H1 (cell line): ENCODE data around the gene ACTBL2. TPM values are rescaled to one million over a fixed set of nuclear protein-coding genes. Genes with fewer than 3 reads are reported as not detected.

Source experiments
- CTCF ChIA-PET: fragments of 300-600 bp; sonication (Branson Sonifier 250); formaldehyde crosslinking; loops from one replicate; lab custom pipeline; 2021; ENCODE audit not compliant: partially characterized antibody; lab: Charles Lee
- POLR2A ChIA-PET: fragments of 300-600 bp; sonication (Branson Sonifier 250); formaldehyde crosslinking; loops from one replicate; lab custom pipeline; 2021; ENCODE audit warnings: inconsistent platforms; ENCODE audit not compliant: partially characterized antibody; lab: Charles Lee
- DNase-seq, 2 experiments: peaks; one replicate each; pipeline versions ENCODE4 v3.0.0 to v3.0.0-alpha.2; 2010 to 2022; ENCODE audit warnings: low spot score in 2 of 2, low read depth in 1 of 2, mixed read lengths in 1 of 2
- FAIRE-seq: peaks from 2 replicates; lab custom pipeline; 2011; peaks lifted over from hg19 to GRCh38; lab: Jason Lieb, UNC
- H2AFZ ChIP-seq: 2 replicates; pipeline ENCODE4 v1.8.1; 2012; ENCODE audit warnings: low read length, inconsistent platforms
- H2AK5ac ChIP-seq: 2 replicates; pipeline ENCODE4 v1.6.1; 2013; ENCODE audit warnings: low read depth, low read length
- H2BK120ac ChIP-seq: replicated peaks from 2 replicates; pipeline ENCODE3; 2013; ENCODE audit warnings: low read depth, low read length, inconsistent platforms
- H2BK12ac ChIP-seq: 2 replicates; pipeline ENCODE4 v1.6.1; 2013; ENCODE audit warnings: low read depth, low read length
- H2BK15ac ChIP-seq: 2 replicates; pipeline ENCODE4 v1.6.1; 2013; ENCODE audit warnings: low read length
- H2BK20ac ChIP-seq: 2 replicates; pipeline ENCODE4 v1.6.1; 2013; ENCODE audit warnings: low read length
- H2BK5ac ChIP-seq: 2 replicates; pipeline ENCODE4 v1.6.1; 2013; ENCODE audit warnings: low read depth, low read length
- H3K14ac ChIP-seq: 2 replicates; pipeline ENCODE4 v1.6.1; 2013; ENCODE audit warnings: inconsistent platforms; ENCODE audit not compliant: insufficient read length
- H3K18ac ChIP-seq: 2 replicates; pipeline ENCODE4 v1.6.1; 2013; ENCODE audit warnings: low read length; ENCODE audit errors: extremely low read depth
- H3K23ac ChIP-seq: 2 replicates; pipeline ENCODE4 v1.6.1; 2013; ENCODE audit warnings: inconsistent platforms; ENCODE audit not compliant: insufficient read length
- H3K23me2 ChIP-seq: 2 replicates; pipeline ENCODE4 v1.6.1; 2013; ENCODE audit warnings: low read depth, low read length
- H3K27ac ChIP-seq: 2 replicates; pipeline ENCODE4 v1.6.1; 2011; ENCODE audit warnings: low read depth, low read length, inconsistent platforms
- H3K27me3 ChIP-seq, 4 experiments: replicated peaks in 1 of 4; 1 replicate in 1 of 4; 2 replicates in 3 of 4; pipeline versions ENCODE4 v1.6.1 to v1.8.1; 2011 to 2013; ENCODE audit warnings: low read length in 3 of 4, mild to moderate bottlenecking in 3 of 4, inconsistent platforms in 2 of 4, mixed read lengths in 2 of 4, moderate library complexity in 1 of 4; ENCODE audit not compliant: control insufficient read depth in 3 of 4, insufficient read depth in 3 of 4; ENCODE audit errors: extremely low read depth in 1 of 4
- H3K36me3 ChIP-seq, 4 experiments: 2 replicates each; pipeline versions ENCODE4 v1.6.1 to v1.8.1; 2011 to 2013; ENCODE audit warnings: mild to moderate bottlenecking in 4 of 4, low read length in 3 of 4, moderate library complexity in 2 of 4, control low read depth in 1 of 4, inconsistent platforms in 1 of 4; ENCODE audit not compliant: insufficient read depth in 4 of 4, control insufficient read depth in 2 of 4
- H3K4ac ChIP-seq: replicated peaks from 2 replicates; pipeline ENCODE3; 2013; ENCODE audit warnings: low read length, low read depth, mixed read lengths, inconsistent platforms; ENCODE audit not compliant: insufficient read length
- H3K4me1 ChIP-seq, 4 experiments: replicated peaks in 1 of 4; 1 replicate in 1 of 4; 2 replicates in 3 of 4; pipeline versions ENCODE4 v1.6.1 to v1.8.1; 2011 to 2013; ENCODE audit warnings: low read length in 3 of 4, inconsistent platforms in 2 of 4, mixed read lengths in 1 of 4; ENCODE audit not compliant: insufficient read depth in 4 of 4, control insufficient read depth in 3 of 4
- H3K4me2 ChIP-seq, 2 experiments: 2 replicates each; pipeline versions ENCODE4 v1.6.1 to v1.8.1; 2011 to 2013; ENCODE audit warnings: low read depth in 2 of 2, low read length in 2 of 2, control low read depth in 1 of 2, inconsistent platforms in 1 of 2, mild to moderate bottlenecking in 1 of 2; ENCODE audit not compliant: insufficient read depth in 1 of 2
- H3K4me3 ChIP-seq, 4 experiments: fragments of 200-600, 300-600 bp in 1 of 4; sonication (generic), shearing (Covaris generic), sonication (Bioruptor Twin) in 1 of 4; 2 replicates each; pipeline versions ENCODE4 v1.5.1 to v1.8.1; 2011 to 2016; ENCODE audit warnings: low read length in 4 of 4, low read depth in 3 of 4, control low read depth in 2 of 4, inconsistent platforms in 2 of 4, mild to moderate bottlenecking in 2 of 4, mixed read lengths in 1 of 4, moderate library complexity in 1 of 4; ENCODE audit not compliant: insufficient read depth in 2 of 4; ENCODE audit errors: extremely low read depth in 1 of 4
- H3K56ac ChIP-seq: replicated peaks from 2 replicates; pipeline ENCODE3; 2013; ENCODE audit warnings: low read depth, mild to moderate bottlenecking, mixed read lengths, low read length, inconsistent platforms; ENCODE audit not compliant: insufficient read length
- H3K79me1 ChIP-seq: 2 replicates; pipeline ENCODE4 v1.6.1; 2013; ENCODE audit warnings: low read depth, low read length, control low read depth
- H3K79me2 ChIP-seq, 2 experiments: 2 replicates each; pipeline versions ENCODE4 v1.6.1 to v1.8.1; 2012 to 2013; ENCODE audit warnings: low read length in 2 of 2, mild to moderate bottlenecking in 2 of 2, inconsistent platforms in 1 of 2; ENCODE audit not compliant: insufficient read depth in 2 of 2, control insufficient read depth in 1 of 2
- H3K9ac ChIP-seq, 4 experiments: replicated peaks in 1 of 4; 1 replicate in 1 of 4; 2 replicates in 3 of 4; pipeline versions ENCODE4 v1.6.1 to v1.8.1; 2011 to 2013; ENCODE audit warnings: low read depth in 3 of 4, low read length in 3 of 4, control low read depth in 2 of 4, mild to moderate bottlenecking in 2 of 4, moderate library complexity in 2 of 4, inconsistent platforms in 1 of 4; ENCODE audit errors: extremely low read depth in 1 of 4
- H3K9me3 ChIP-seq, 2 experiments: 2 replicates each; pipeline versions ENCODE4 v1.6.1 to v1.8.1; 2012 to 2013; ENCODE audit warnings: mild to moderate bottlenecking in 2 of 2, moderate library complexity in 2 of 2, control low read depth in 1 of 2, inconsistent platforms in 1 of 2, low read depth in 1 of 2, low read length in 1 of 2, mixed read lengths in 1 of 2; ENCODE audit not compliant: insufficient read depth in 2 of 2
- H4K20me1 ChIP-seq, 2 experiments: replicated peaks in 1 of 2; 2 replicates each; pipeline versions ENCODE3 to v1.8.1; 2011 to 2013; ENCODE audit warnings: inconsistent platforms in 2 of 2, low read length in 2 of 2, mild to moderate bottlenecking in 1 of 2; ENCODE audit not compliant: insufficient read depth in 2 of 2, control insufficient read depth in 1 of 2
- H4K5ac ChIP-seq: 2 replicates; pipeline ENCODE4 v1.6.1; 2013; ENCODE audit warnings: low read length, low read depth, mixed read lengths, inconsistent platforms; ENCODE audit not compliant: insufficient read length
- H4K8ac ChIP-seq: 2 replicates; pipeline ENCODE4 v1.8.0; 2013; ENCODE audit warnings: mild to moderate bottlenecking, moderate library complexity, low read length, inconsistent platforms; ENCODE audit not compliant: insufficient read depth; ENCODE audit errors: extremely low read depth
- H4K91ac ChIP-seq: replicated peaks from 2 replicates; pipeline ENCODE3; 2013; ENCODE audit warnings: low read length, mixed read lengths, inconsistent platforms; ENCODE audit not compliant: insufficient read length
- CEBPB ChIP-seq: IDR thresholded peaks from 2 replicates; pipeline ENCODE4 v1.6.1; 2012; ENCODE audit warnings: low read depth, low read length
- CHD2 ChIP-seq: IDR thresholded peaks from 2 replicates; pipeline ENCODE4 v1.6.1; 2012; ENCODE audit warnings: low read length, improper control_type of control experiment
- EGR1 ChIP-seq: IDR thresholded peaks from 2 replicates; pipeline ENCODE4 v1.6.1; 2011; ENCODE audit warnings: low read depth, low read length, borderline replicate concordance
- GTF2F1 ChIP-seq: IDR thresholded peaks from 2 replicates; pipeline ENCODE4 v1.6.1; 2012; ENCODE audit warnings: low read depth, low read length, improper control_type of control experiment, borderline replicate concordance
- HDAC6 ChIP-seq: IDR thresholded peaks from one replicate; pipeline ENCODE4 v1.7.1; 2012; ENCODE audit warnings: low read depth, mild to moderate bottlenecking, inconsistent platforms, low read length, moderate library complexity
- KDM1A ChIP-seq: fragments of 200-600, 300-600 bp; sonication (generic); IDR thresholded peaks from 2 replicates; pipeline ENCODE4 v1.7.1; 2016; ENCODE audit warnings: mild to moderate bottlenecking, low read length, borderline replicate concordance
- MAFK ChIP-seq: IDR thresholded peaks from 2 replicates; pipeline ENCODE4 v1.6.1; 2012; ENCODE audit warnings: low read depth, mild to moderate bottlenecking, improper control_type of control experiment, low read length
- POLR2A ChIP-seq, 2 experiments: IDR thresholded peaks; 1 replicate in 1 of 2; 2 replicates in 1 of 2; pipeline ENCODE4 v1.6.1; 2011; ENCODE audit warnings: low read depth in 2 of 2, low read length in 2 of 2, mild to moderate bottlenecking in 2 of 2; ENCODE audit errors: control extremely low read depth in 1 of 2
- POLR2AphosphoS5 ChIP-seq: IDR thresholded peaks from 2 replicates; pipeline ENCODE4 v1.6.1; 2011; ENCODE audit warnings: low read depth, low read length
- RAD21 ChIP-seq, 2 experiments: IDR thresholded peaks in 1 of 2; conservative IDR thresholded peaks in 1 of 2; 2 replicates each; pipeline ENCODE4 v1.6.1; 2011; ENCODE audit warnings: low read depth in 2 of 2, low read length in 2 of 2, improper control_type of control experiment in 1 of 2, inconsistent platforms in 1 of 2, mild to moderate bottlenecking in 1 of 2, moderate library complexity in 1 of 2
- RFX5 ChIP-seq: IDR thresholded peaks from 2 replicates; pipeline ENCODE4 v1.6.1; 2011; ENCODE audit warnings: low read depth, low read length, improper control_type of control experiment, borderline replicate concordance
- SAP30 ChIP-seq: fragments of 300-600 bp; sonication (generic); IDR thresholded peaks from 2 replicates; pipeline ENCODE4 v1.7.1; 2012; ENCODE audit warnings: low read length, moderate library complexity, mild to moderate bottlenecking, inconsistent platforms; ENCODE audit not compliant: insufficient read depth, insufficient replicate concordance
- SIRT6 ChIP-seq: IDR thresholded peaks from one replicate; pipeline ENCODE4 v1.7.1; 2012; ENCODE audit warnings: low read length, inconsistent platforms
- SIX5 ChIP-seq: IDR thresholded peaks from 2 replicates; pipeline ENCODE4 v1.6.1; 2011; ENCODE audit warnings: mild to moderate bottlenecking, low read depth, low read length
- SP2 ChIP-seq: IDR thresholded peaks from 2 replicates; pipeline ENCODE4 v1.6.1; 2012; ENCODE audit warnings: mild to moderate bottlenecking, low read length, inconsistent platforms
- TCF12 ChIP-seq: IDR thresholded peaks from 2 replicates; pipeline ENCODE4 v1.6.1; 2011; ENCODE audit warnings: low read depth, mild to moderate bottlenecking, low read length
- TEAD4 ChIP-seq: IDR thresholded peaks from 2 replicates; pipeline ENCODE4 v1.6.1; 2012; ENCODE audit warnings: low read depth, low read length, inconsistent platforms, mixed read lengths
- WGBS, 2 experiments: shearing (Covaris generic) in 1 of 2; methylation state at CpG; one replicate each; pipeline versions ENCODE4 v1.1.6 to v1.1.7; 2013 to 2015; ENCODE audit warnings: low lambda C conversion rate in 2 of 2, mixed read lengths in 2 of 2, inconsistent platforms in 1 of 2, low coverage in 1 of 2, missing lambda C conversion rate in 1 of 2; ENCODE audit not compliant: insufficient replicate concordance in 2 of 2, insufficient coverage in 1 of 2, insufficient read length in 1 of 2; ENCODE audit errors: extremely low coverage in 1 of 2, missing lambda C conversion rate in 1 of 2; 5-methylcytosine and 5-hydroxymethylcytosine counted together
- polyA plus RNA-seq, 7 experiments: library from polyadenylated mRNA; depleted of rRNA in 3 of 7; stranded (reverse) in 5 of 7; unstranded in 2 of 7; fragments of >200 nt in 5 of 7; fragments of 200-250 nt in 2 of 7; gene quantifications; 1 replicate in 5 of 7; 2 replicates in 1 of 7; 4 replicates in 1 of 7; pipeline versions ENCODE4 v1.2.1 to v1.2.3, GENCODE V29; 2011 to 2013; ENCODE audit warnings: missing spikeins in 2 of 7, mixed read lengths in 2 of 7
- total RNA-seq: library from RNA; stranded (reverse); fragmentation: NEBNext Ultra II Directional; extraction: Animal tissue kit (Norgen Biotek cat#: 25700); gene quantifications from 2 replicates; pipeline ENCODE4 v1.2.1, GENCODE V29; 2021

The ACTBL2 gene
- total and polyA plus RNA-seq, 2 of the 8 experiments (the other 6 are each of a cell fraction or from before 2014, with no cell fraction given) = not detected

- no peak overlapping the region for H4K8ac ChIP-seq
- H3K4me2 ChIP-seq = no peak overlapping the region
- H3K27ac ChIP-seq = no peak overlapping the region
- no peak overlapping the region for H2BK5ac ChIP-seq
- no peak overlapping the region for H2AK5ac ChIP-seq
- no peak overlapping the region for H3K9ac ChIP-seq
- no peaks in the 10 kb centered on the region for H3K36me3 ChIP-seq
- H3K79me2 ChIP-seq = no peaks in the 10 kb centered on the region
- ChIA-PET POLR2A (no interaction called here), CTCF (interaction anchor here (1.0 kb wide), 1 partner anchor 14 kb away, joined by 4 read pairs; no protein-coding TSS in a partner anchor)
- no peak overlapping the region for H3K4me3 ChIP-seq
- H3K4ac ChIP-seq = no peak overlapping the region
- FAIRE-seq (no peak), DNase-seq (no peak)
- no peak for TF ChIP-seq SIRT6
- no peak for TF ChIP-seq POLR2A (IDR thresholded peaks at IDR 0.05; ENCODE audit: control extremely low read depth in 1 of 2, low read depth in 2 of 2, low read length in 2 of 2)
- no peak for TF ChIP-seq EGR1
- TF ChIP-seq RFX5 = no peak
- no peak for TF ChIP-seq TEAD4
- TF ChIP-seq SIX5 = no peak
- no peak for TF ChIP-seq GTF2F1
- no peak for TF ChIP-seq SP2
- TF ChIP-seq KDM1A = no peak
- TF ChIP-seq CHD2 = no peak
- TF ChIP-seq SAP30 = no peak
- no peak for TF ChIP-seq POLR2AphosphoS5
- no peak for TF ChIP-seq CEBPB
- TF ChIP-seq MAFK = no peak
- TF ChIP-seq HDAC6 = no peak
- no peak for TF ChIP-seq TCF12
- TF ChIP-seq RAD21 (IDR thresholded peaks at IDR 0.05 in 1 of 2, conservative IDR thresholded peaks at IDR 0.05 in 1 of 2; ENCODE audit: low read depth in 2 of 2, low read length in 2 of 2) = no peak
- no peak overlapping the region for H4K5ac ChIP-seq
- H3K9me3 ChIP-seq = no peaks in the 10 kb centered on the region
- no peak overlapping the region for H3K14ac ChIP-seq
- H3K23ac ChIP-seq = no peak overlapping the region
- no peak overlapping the region for H3K56ac ChIP-seq
- H2BK120ac ChIP-seq = no peak overlapping the region
- H3K23me2 ChIP-seq = no peaks in the 10 kb centered on the region
- H2BK20ac ChIP-seq = no peak overlapping the region
- H4K91ac ChIP-seq = no peak overlapping the region
- no peak overlapping the region for H2BK15ac ChIP-seq
- no peaks in the 10 kb centered on the region for H4K20me1 ChIP-seq
- no peak overlapping the region for H3K18ac ChIP-seq
- 90% methylated on average over 2 of the region's 2 CpGs; no CpG with 5 or more reads in 1 of the 2 experiments for WGBS, 2 experiments
- no peak overlapping the region for H2BK12ac ChIP-seq
- no peaks in the 10 kb centered on the region for H3K4me1 ChIP-seq
- H3K79me1 ChIP-seq = no peaks in the 10 kb centered on the region
- no peak overlapping the region for H2AFZ ChIP-seq
- H3K27me3 ChIP-seq = no peaks in the 10 kb centered on the region
Observed at GRCh38 chr5:57446966-57447365, 35.6 kb downstream of the ACTBL2 start.
